Right lobe of liver (tissue), 6 donors: Measurements from ENCODE around the gene PPP1R26. TPM values are rescaled to one million over a fixed set of nuclear protein-coding genes. Genes with fewer than 3 reads are reported as not detected.
"Not testable (repeated sequence)": the region's sequence is repeated elsewhere in the genome, so short reads cannot be mapped to it uniquely, and the experiment has no call there.

Experiments
- ATAC-seq, 4 donors: fragments of 200-7000 bp; cut with Tn5 transposase; one replicate each; pipeline ENCODE4 v1.9.1; 2020; ENCODE audit warnings: mild to moderate bottlenecking in 4 of 4, moderate library complexity in 4 of 4
- DNase-seq, 3 donors: peaks; one replicate each; pipeline ENCODE4 v3.0.0-alpha.2; 2020
- H3K27ac ChIP-seq, 3 donors: fragments of 200-600 bp; one replicate each; pipeline ENCODE4 v1.8.0; 2022
- H3K27me3 ChIP-seq, 2 donors: fragments of 200-600 bp; one replicate each; pipeline ENCODE4 v1.8.0; 2022
- H3K36me3 ChIP-seq, 4 donors: fragments of 200-600 bp; sonication (generic) in 1 of 4; one replicate each; pipeline versions ENCODE4 v1.5.1 to v1.8.0; 2017 to 2022; ENCODE audit warnings: control low read depth in 1 of 4
- H3K4me1 ChIP-seq, 4 donors: fragments of 200-600 bp; sonication (generic) in 1 of 4; one replicate each; pipeline versions ENCODE4 v1.5.1 to v1.8.0; 2017 to 2022; ENCODE audit warnings: control low read depth in 1 of 4
- H3K4me3 ChIP-seq, 3 donors: fragments of 200-600 bp; one replicate each; pipeline ENCODE4 v1.8.0; 2022
- H3K9me3 ChIP-seq, 4 donors: fragments of 200-600 bp; sonication (generic) in 1 of 4; one replicate each; pipeline versions ENCODE4 v1.5.1 to v1.8.0; 2017 to 2022; ENCODE audit warnings: control low read depth in 1 of 4
- CTCF ChIP-seq, 4 donors: fragments of 200-600 bp in 3 of 4; fragments of 450-650 bp in 1 of 4; IDR thresholded peaks; one replicate each; pipeline versions ENCODE4 v1.5.1 to v1.8.0; 2016 to 2022; ENCODE audit warnings: antibody characterized with exemption in 4 of 4, mild to moderate bottlenecking in 2 of 4
- POLR2A ChIP-seq: fragments of 450-650 bp; IDR thresholded peaks from one replicate; pipeline ENCODE4 v1.6.1; 2017; ENCODE audit warnings: antibody characterized with exemption, mild to moderate bottlenecking
- WGBS: methylation state at CpG from one replicate; pipeline ENCODE4 v1.1.6; 2018; ENCODE audit warnings: low coverage, low lambda C conversion rate; ENCODE audit not compliant: insufficient coverage; ENCODE audit errors: missing lambda C conversion rate; 5-methylcytosine and 5-hydroxymethylcytosine counted together
- intact Hi-C, 2 donors: fragments of 100-400 bp; cut with DNase I; formaldehyde crosslinking; loops; one replicate each; pipeline versions ENCODE4 v1.11.2 to v1.14.1; 2022
- total RNA-seq, 6 experiments: library from RNA; depleted of rRNA in 2 of 6; stranded (reverse); fragments of >200 nt in 2 of 6; fragmentation: NEBNext Ultra II Directional in 3 of 6; extraction: Animal tissue kit (Norgen Biotek cat#: 25700) in 3 of 6; gene quantifications; one replicate each; pipeline versions ENCODE4 v1.1.0 to v1.2.4, GENCODE V29; 2016 to 2023
- donor health status: DM: no; HTN: yes; CAD: no.
- donor health status: DM: no; HTN: no; CAD: no.
- donor health status: DM: no; HTN: no; CAD: no.
- donor health status: DM: no; HTN: yes; CAD: no.
- donor health status: DM: no; HTN: yes; CAD: no.

The PPP1R26 gene
- total RNA-seq, 6 experiments from 2014 or later: 5.1 to 9.0 (median 7.7) TPM

DNA sequence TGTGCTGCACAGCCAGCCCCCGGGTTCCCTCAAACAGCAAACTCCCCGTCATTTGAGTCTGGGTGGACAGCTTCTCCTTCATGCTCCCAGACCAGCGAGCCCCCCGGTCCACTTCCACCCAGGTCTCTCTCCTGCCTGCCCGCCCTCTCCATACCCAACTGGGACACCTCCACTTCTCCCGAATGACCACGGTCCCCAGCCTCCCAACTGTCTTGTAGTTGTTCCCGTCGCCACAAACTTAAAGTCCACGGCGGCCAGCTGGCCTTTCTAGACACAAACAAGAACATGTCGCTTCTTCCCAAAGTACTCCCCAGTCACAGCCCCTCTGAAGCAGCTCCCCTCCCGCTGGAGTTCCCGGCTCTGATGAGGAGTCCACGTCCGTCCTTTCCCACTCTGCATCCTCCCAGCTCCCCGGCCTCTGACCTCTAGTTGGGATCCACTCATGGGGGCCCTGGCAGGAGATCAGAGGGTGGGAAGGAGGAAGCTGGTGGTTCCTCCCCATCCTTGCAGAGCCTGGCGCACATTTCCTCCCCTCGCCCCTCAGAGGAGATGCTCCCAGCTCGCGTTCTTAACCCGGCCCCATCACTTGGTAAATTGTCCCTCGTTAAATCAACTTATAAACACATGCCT, 24.1 kb upstream of the PPP1R26 start:
- ATAC-seq: no peak
- H3K27me3 ChIP-seq: no peaks in the 10 kb centered on the region
- WGBS: 44% methylated on average over 7 of the region's 23 CpGs

GRCh38 chr9:135456436-135457104, 23.0 kb upstream of the PPP1R26 start:
- Histone ChIP-seq H3K27me3 (no peaks in the 10 kb centered on the region), H3K4me3 (no peak overlapping the region), H3K9me3 (no peaks in the 10 kb centered on the region), H3K27ac (no peak overlapping the region), H3K36me3 (no peaks in the 10 kb centered on the region), H3K4me1 (no peaks in the 10 kb centered on the region)
- TF ChIP-seq CTCF (IDR thresholded peaks at IDR 0.05): no peak
- TF ChIP-seq POLR2A: no peak
- 74% methylated on average over 12 of the region's 19 CpGs for WGBS
- no peak for DNase-seq
- ATAC-seq: no peak
- intact Hi-C loops: no loop called here

More for the DNA sequence above, 24.1 kb upstream of the PPP1R26 start:
- no peaks in the 10 kb centered on the region for H3K4me1 ChIP-seq
- H3K9me3 ChIP-seq: no peaks in the 10 kb centered on the region
- no peak overlapping the region for H3K27ac ChIP-seq
- no peak for DNase-seq
- intact Hi-C loops: no loop called here
- no peak overlapping the region for H3K4me3 ChIP-seq
- TF ChIP-seq POLR2A (no peak), CTCF (IDR thresholded peaks at IDR 0.05) (no peak)
- no peaks in the 10 kb centered on the region for H3K36me3 ChIP-seq

GRCh38 chr9:135458478-135458877, 21.1 kb upstream of the PPP1R26 start:
- H3K4me1 ChIP-seq, ATAC-seq, H3K27ac ChIP-seq, H3K4me3 ChIP-seq, H3K36me3 ChIP-seq, H3K27me3 ChIP-seq, DNase-seq, H3K9me3 ChIP-seq, intact Hi-C loops: not testable (repeated sequence)
- 95% methylated on average over 5 of the region's 5 CpGs for WGBS

- DNase-seq (no peak), ATAC-seq (no peak)
- Histone ChIP-seq H3K4me3 (no peak overlapping the region), H3K4me1 (no peaks in the 10 kb centered on the region), H3K27me3 (no peaks in the 10 kb centered on the region), H3K27ac (no peak overlapping the region), H3K9me3 (no peaks in the 10 kb centered on the region), H3K36me3 (no peaks in the 10 kb centered on the region)
- TF ChIP-seq CTCF (IDR thresholded peaks at IDR 0.05): no peak
- no peak for TF ChIP-seq POLR2A
- 86% methylated on average over 9 of the region's 11 CpGs for WGBS
- intact Hi-C loops: no loop called here
Observed at GRCh38 chr9:135461936-135462335, 17.6 kb upstream of the PPP1R26 start.

GRCh38 chr9:135463140-135463539, 16.4 kb upstream of the PPP1R26 start:
- intact Hi-C loops: no loop called here
- H3K9me3 ChIP-seq: no peaks in the 10 kb centered on the region
- ATAC-seq (no peak), DNase-seq (no peak)
- WGBS: 78% methylated on average over 2 of the region's 3 CpGs
- H3K4me3 ChIP-seq: no peak overlapping the region
- H3K27ac ChIP-seq: no peak overlapping the region
- TF ChIP-seq CTCF (IDR thresholded peaks at IDR 0.05) (no peak), POLR2A (no peak)
- no peaks in the 10 kb centered on the region for H3K27me3 ChIP-seq
- no peaks in the 10 kb centered on the region for H3K36me3 ChIP-seq
- no peaks in the 10 kb centered on the region for H3K4me1 ChIP-seq
